H9 (cell line): ENCODE measurements around the gene NUP188. TPM values are rescaled to one million over a fixed set of nuclear protein-coding genes. Genes with fewer than 3 reads are reported as not detected.

Experiments
- DNase-seq: peaks from one replicate; pipeline ENCODE4 v3.0.0-alpha.2; 2017
- H2AFZ ChIP-seq: one replicate; pipeline ENCODE4 v1.6.1; 2013; ENCODE audit warnings: mild to moderate bottlenecking, low read length, control low read depth, moderate library complexity
- H2AK5ac ChIP-seq: 2 replicates; pipeline ENCODE4 v1.6.1; 2013; ENCODE audit warnings: low read length, control low read depth, mixed read lengths; ENCODE audit not compliant: insufficient read length
- H2BK120ac ChIP-seq: one replicate; pipeline ENCODE4 v1.6.1; 2013; ENCODE audit warnings: low read depth, mild to moderate bottlenecking, low read length, control low read depth, inconsistent platforms; ENCODE audit not compliant: poor library complexity, severe bottlenecking
- H2BK12ac ChIP-seq: 2 replicates; pipeline ENCODE4 v1.6.1; 2013; ENCODE audit warnings: low read length, control low read depth, mixed read lengths, low read depth; ENCODE audit not compliant: insufficient read length
- H2BK15ac ChIP-seq: 2 replicates; pipeline ENCODE4 v1.6.1; 2013; ENCODE audit warnings: low read depth, low read length, control low read depth
- H2BK20ac ChIP-seq: one replicate; pipeline ENCODE4 v1.6.1; 2013; ENCODE audit warnings: low read depth, mild to moderate bottlenecking, low read length, control low read depth, inconsistent platforms; ENCODE audit not compliant: poor library complexity, severe bottlenecking
- H2BK5ac ChIP-seq: 2 replicates; pipeline ENCODE4 v1.6.1; 2013; ENCODE audit warnings: low read length, control low read depth, mixed read lengths; ENCODE audit not compliant: insufficient read length
- H3K14ac ChIP-seq: 2 replicates; pipeline ENCODE4 v1.6.1; 2013; ENCODE audit warnings: low read length, control low read depth; ENCODE audit not compliant: insufficient read depth
- H3K18ac ChIP-seq: 2 replicates; pipeline ENCODE4 v1.6.1; 2013; ENCODE audit warnings: low read depth, mild to moderate bottlenecking, mixed read lengths, low read length, control low read depth; ENCODE audit not compliant: insufficient read length
- H3K23ac ChIP-seq: 2 replicates; pipeline ENCODE4 v1.6.1; 2013; ENCODE audit warnings: low read length, control low read depth, mixed read lengths, low read depth; ENCODE audit not compliant: insufficient read length
- H3K23me2 ChIP-seq: 2 replicates; pipeline ENCODE4 v1.6.1; 2013; ENCODE audit warnings: low read depth, mild to moderate bottlenecking, mixed read lengths, low read length, control low read depth; ENCODE audit not compliant: insufficient read length, poor library complexity, severe bottlenecking
- H3K27ac ChIP-seq: 2 replicates; pipeline ENCODE4 v1.5.1; 2013; ENCODE audit warnings: low read length, control low read depth, mixed read lengths, low read depth; ENCODE audit not compliant: insufficient read length
- H3K27me3 ChIP-seq: 2 replicates; pipeline ENCODE4 v1.6.1; 2013; ENCODE audit warnings: low read length, control low read depth, inconsistent platforms; ENCODE audit not compliant: insufficient read depth
- H3K4ac ChIP-seq: 2 replicates; pipeline ENCODE4 v1.6.1; 2013; ENCODE audit warnings: low read depth, mild to moderate bottlenecking, control low read depth, inconsistent platforms, low read length, moderate library complexity
- H3K4me1 ChIP-seq: 2 replicates; pipeline ENCODE4 v1.6.1; 2013; ENCODE audit warnings: low read length, control low read depth, inconsistent platforms; ENCODE audit not compliant: insufficient read depth
- H3K4me2 ChIP-seq: 2 replicates; pipeline ENCODE4 v1.6.1; 2013; ENCODE audit warnings: low read length, control low read depth, mixed read lengths; ENCODE audit not compliant: insufficient read length, insufficient read depth
- H3K56ac ChIP-seq: 2 replicates; pipeline ENCODE4 v1.6.1; 2013; ENCODE audit warnings: low read depth, mild to moderate bottlenecking, mixed read lengths, low read length, control low read depth; ENCODE audit not compliant: insufficient read length
- H3K79me1 ChIP-seq: 2 replicates; pipeline ENCODE4 v1.6.1; 2013; ENCODE audit warnings: low read depth, mild to moderate bottlenecking, moderate library complexity, low read length, control low read depth, inconsistent platforms; ENCODE audit not compliant: insufficient read depth, poor library complexity, severe bottlenecking
- H3K79me2 ChIP-seq: 2 replicates; pipeline ENCODE4 v1.6.1; 2013; ENCODE audit warnings: low read length, control low read depth, inconsistent platforms; ENCODE audit not compliant: insufficient read depth
- H3K9ac ChIP-seq: 2 replicates; pipeline ENCODE4 v1.6.1; 2013; ENCODE audit warnings: low read length, control low read depth, mixed read lengths; ENCODE audit not compliant: insufficient read length; ENCODE audit errors: extremely low read depth
- H3K9me3 ChIP-seq: one replicate; pipeline ENCODE4 v1.6.1; 2013; ENCODE audit warnings: low read depth, low read length, inconsistent platforms; ENCODE audit not compliant: control insufficient read depth
- H3T11ph ChIP-seq: one replicate; pipeline ENCODE4 v1.6.1; 2013; ENCODE audit warnings: mild to moderate bottlenecking, low read length, control low read depth, inconsistent platforms
- H4K20me1 ChIP-seq: one replicate; pipeline ENCODE4 v1.6.1; 2013; ENCODE audit not compliant: control insufficient read depth, insufficient read length, insufficient read depth
- H4K5ac ChIP-seq: 2 replicates; pipeline ENCODE4 v1.6.1; 2013; ENCODE audit warnings: low read depth, mild to moderate bottlenecking, mixed read lengths, low read length, control low read depth; ENCODE audit not compliant: insufficient read length
- H4K8ac ChIP-seq: replicated peaks from 2 replicates; pipeline ENCODE4 v1.6.1; 2013; ENCODE audit warnings: low read length, control low read depth, mixed read lengths, low read depth; ENCODE audit not compliant: insufficient read length
- H4K91ac ChIP-seq: 2 replicates; pipeline ENCODE4 v1.6.1; 2013; ENCODE audit warnings: low read depth, mild to moderate bottlenecking, moderate library complexity, mixed read lengths, low read length, control low read depth; ENCODE audit not compliant: insufficient read length
- H3K27ac Mint-ChIP-seq, 3 experiments: 2 replicates in 2 of 3; 3 replicates in 1 of 3; pipeline ENCODE4 v1.8.0; 2020 to 2021; ENCODE audit warnings: mixed read lengths in 3 of 3, mild to moderate bottlenecking in 1 of 3, moderate library complexity in 1 of 3
- H3K27me3 Mint-ChIP-seq: 2 replicates; pipeline ENCODE4 v1.8.0; 2021; ENCODE audit warnings: low read depth, mild to moderate bottlenecking, moderate library complexity, mixed read lengths
- H3K36me3 Mint-ChIP-seq, 3 experiments: 2 replicates in 2 of 3; 3 replicates in 1 of 3; pipeline ENCODE4 v1.8.0; 2020 to 2021; ENCODE audit warnings: low read depth in 3 of 3, mixed read lengths in 3 of 3; ENCODE audit not compliant: insufficient read depth in 1 of 3
- H3K4me1 Mint-ChIP-seq, 2 experiments: 2 replicates each; pipeline ENCODE4 v1.8.0; 2020; ENCODE audit warnings: mixed read lengths in 2 of 2
- H3K4me3 Mint-ChIP-seq, 2 experiments: 2 replicates in 1 of 2; 3 replicates in 1 of 2; pipeline ENCODE4 v1.8.0; 2020 to 2021; ENCODE audit warnings: mild to moderate bottlenecking in 2 of 2, mixed read lengths in 2 of 2, moderate library complexity in 1 of 2
- H3K9me3 Mint-ChIP-seq, 2 experiments: 2 replicates in 1 of 2; 3 replicates in 1 of 2; pipeline ENCODE4 v1.8.0; 2020; ENCODE audit warnings: mild to moderate bottlenecking in 2 of 2, mixed read lengths in 2 of 2, moderate library complexity in 1 of 2
- CTCF ChIP-seq: fragments of 200-600 bp; sonication (generic); conservative IDR thresholded peaks from 3 replicates; pipeline ENCODE4 v1.8.0; 2021; ENCODE audit warnings: antibody characterized with exemption, mild to moderate bottlenecking
- WGBS: extraction: QIAGEN DNeasy Blood & Tissue Kit; methylation state at CpG from one replicate; pipeline ENCODE4 v1.1.7; 2013; ENCODE audit warnings: missing lambda C conversion rate, low lambda C conversion rate, mixed read lengths; ENCODE audit not compliant: insufficient read length; ENCODE audit errors: extremely low coverage; 5-methylcytosine and 5-hydroxymethylcytosine counted together
- total RNA-seq: library from RNA; stranded (reverse); gene quantifications from 2 replicates; pipeline ENCODE4 v1.2.1, GENCODE V29; 2021

NUP188 gene
- total RNA-seq, 1 experiment from 2014 or later = 101 TPM

DNA sequence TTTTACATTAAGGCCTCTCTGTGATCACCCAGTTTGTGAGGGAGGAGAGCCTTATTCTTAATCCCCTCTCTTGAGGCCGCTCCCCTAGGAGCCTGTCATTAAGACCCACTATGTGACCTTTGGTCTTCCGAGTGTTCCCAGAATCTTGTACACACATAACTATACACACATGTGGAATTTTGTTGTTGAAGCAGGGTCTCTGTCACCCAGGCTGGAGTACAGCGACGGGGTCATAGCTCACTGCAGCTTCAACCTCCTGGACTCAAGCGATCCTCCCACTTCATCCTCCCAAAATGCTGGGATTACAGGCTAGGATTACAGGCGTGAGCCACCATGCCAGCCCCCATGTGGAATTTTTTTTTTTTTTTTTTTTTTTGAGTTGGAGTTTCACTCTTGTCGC is 41.5 kb upstream of the NUP188 start:
- Mint-ChIP-seq H3K9me3 (no peaks in the 10 kb centered on the region), H3K27me3 (peaks cover 2% of the 10 kb centered on the region; the same call in 1 of the 2 replicates), H3K36me3 (peaks cover 27 to 42% (median 32%) of the 10 kb centered on the region in 3 experiments), H3K4me1 (peaks cover 3% of the 10 kb centered on the region in 2 experiments), H3K27ac (peak overlapping the region in 2 of 3 experiments; percentile 28 to 44; a peak in 3 of 7 replicates), H3K4me3 (no peak overlapping the region)
- no peaks in the 10 kb centered on the region for H3K9me3 ChIP-seq
- no peak overlapping the region for H3K9ac ChIP-seq
- no peak overlapping the region for H3K23ac ChIP-seq
- no peaks in the 10 kb centered on the region for H4K20me1 ChIP-seq
- no peak overlapping the region for H4K8ac ChIP-seq
- no peak overlapping the region for H2BK20ac ChIP-seq
- no peak overlapping the region for H2BK15ac ChIP-seq
- H3K4me1 ChIP-seq = peaks cover 3% of the 10 kb centered on the region; the same call in 1 of the 2 replicates
- no peak overlapping the region for H3K27ac ChIP-seq
- H3K56ac ChIP-seq = no peak overlapping the region
- no peak overlapping the region for H3K14ac ChIP-seq
- H2BK12ac ChIP-seq = no peak overlapping the region
- no peak overlapping the region for H4K5ac ChIP-seq
- H3K79me1 ChIP-seq = peaks cover 4% of the 10 kb centered on the region
- H2AK5ac ChIP-seq = no peak overlapping the region
- no peak for DNase-seq
- no peak overlapping the region for H2AFZ ChIP-seq
- no peak overlapping the region for H3K4ac ChIP-seq
- no peak overlapping the region for H4K91ac ChIP-seq
- no peak overlapping the region for H2BK120ac ChIP-seq
- no peak for TF ChIP-seq CTCF
- peaks cover 7% of the 10 kb centered on the region; the same call in 1 of the 2 replicates for H3K79me2 ChIP-seq
- no peak overlapping the region for H3K4me2 ChIP-seq
- no peak overlapping the region for H2BK5ac ChIP-seq
- no peaks in the 10 kb centered on the region for H3K27me3 ChIP-seq
- no peaks in the 10 kb centered on the region for H3K23me2 ChIP-seq
- WGBS = no CpG with 5 or more reads among the region's 7 CpGs
- H3K18ac ChIP-seq = no peak overlapping the region
- no peak overlapping the region for H3T11ph ChIP-seq
